GM18498 (cell line): ENCODE measurements around the gene INHA.

Experiments used
- ATAC-seq: cut with Tn5 transposase; IDR thresholded peaks from one replicate; pipeline ENCODE4 v1.9.1; 2021; ENCODE audit warnings: mild to moderate bottlenecking, moderate library complexity; ENCODE audit not compliant: unreplicated experiment

INHA gene

GRCh38 chr2:219571311-219572236 is 536 bp upstream of the INHA start, which contains the start of gene OBSL1:
OBSL1 (minus strand) TSS chr2:219571539; CDS start chr2:219571232, 307 bp downstream.
- ATAC-seq, result no peak

GRCh38 chr2:219573166-219573565 is 1.1 kb downstream of the INHA start:
- ATAC-seq, result no peak

- ATAC-seq, result no peak
Measured at GRCh38 chr2:219574484-219575311, 2.6 kb downstream of the INHA start.

- ATAC-seq, result no peak
Measured at GRCh38 chr2:219575566-219576504, 3.7 kb downstream of the INHA start.

GRCh38 chr2:219576505-219577388 is 4.6 kb downstream of the INHA start:
- ATAC-seq, result no peak

- ATAC-seq, result no peak
Measured at GRCh38 chr2:219578811-219579613, 6.9 kb downstream of the INHA start.

GRCh38 chr2:219581346-219581745 is 9.2 kb downstream of the INHA start:
- ATAC-seq, result no peak

- ATAC-seq, result no peak
Measured at GRCh38 chr2:219591091-219591490, 19.0 kb downstream of the INHA start.

GRCh38 chr2:219592736-219593135 is 20.6 kb downstream of the INHA start:
- ATAC-seq, result no peak

GRCh38 chr2:219593154-219593553 is 21.0 kb downstream of the INHA start:
- no peak for ATAC-seq

GRCh38 chr2:219595256-219595655 is 23.1 kb downstream of the INHA start:
- ATAC-seq, result no peak

GRCh38 chr2:219596954-219597551 is 24.9 kb downstream of the INHA start:
- ATAC-seq, result no peak

- peak; percentile 92 for ATAC-seq
Measured at GRCh38 chr2:219597552-219598307, 25.6 kb downstream of the INHA start, which contains the start of gene STK11IP. STK11IP (plus strand) TSS chr2:219597857; CDS start chr2:219598120, 263 bp downstream.

- no peak for ATAC-seq
Measured at GRCh38 chr2:219598308-219599078, 26.4 kb downstream of the INHA start.

GRCh38 chr2:219603771-219604170 is 31.7 kb downstream of the INHA start:
- ATAC-seq, result no peak

GRCh38 chr2:219605607-219605954 is 33.5 kb downstream of the INHA start:
- no peak for ATAC-seq

GRCh38 chr2:219607931-219608330 is 35.8 kb downstream of the INHA start:
- ATAC-seq, result no peak
